Immature natural killer cell (primary cell): ENCODE results near the gene SOST. TPM values are rescaled to one million over a fixed set of nuclear protein-coding genes. Genes with fewer than 3 reads are reported as not detected.
A peak's percentile ranks its signal among the peaks of the same experiment; 100 is the strongest.

Source experiments
- DNase-seq, 3 donors: peaks; one replicate each; pipeline ENCODE4 v3.0.0; 2022; ENCODE audit warnings: mixed read lengths in 1 of 3
- H3K27ac Mint-ChIP-seq, 6 donors: one replicate each; pipeline ENCODE4 v1.8.0; 2020; ENCODE audit warnings: mixed read lengths in 6 of 6, mild to moderate bottlenecking in 5 of 6, inconsistent platforms in 4 of 6, moderate library complexity in 3 of 6
- H3K27me3 Mint-ChIP-seq, 3 donors: one replicate each; pipeline ENCODE4 v1.8.0; 2020 to 2021; ENCODE audit warnings: low read depth in 3 of 3, mild to moderate bottlenecking in 3 of 3, mixed read lengths in 3 of 3, moderate library complexity in 3 of 3, inconsistent platforms in 1 of 3
- H3K36me3 Mint-ChIP-seq, 3 donors: one replicate each; pipeline ENCODE4 v1.8.0; 2020; ENCODE audit warnings: mixed read lengths in 3 of 3, inconsistent platforms in 2 of 3, mild to moderate bottlenecking in 2 of 3
- H3K4me1 Mint-ChIP-seq, 2 donors: one replicate each; pipeline ENCODE4 v1.8.0; 2020; ENCODE audit warnings: inconsistent platforms in 2 of 2, mild to moderate bottlenecking in 2 of 2, mixed read lengths in 2 of 2, moderate library complexity in 1 of 2
- H3K4me3 Mint-ChIP-seq, 5 donors: one replicate each; pipeline ENCODE4 v1.8.0; 2020; ENCODE audit warnings: mild to moderate bottlenecking in 5 of 5, mixed read lengths in 5 of 5, inconsistent platforms in 3 of 5, moderate library complexity in 3 of 5
- H3K9me3 Mint-ChIP-seq, 6 donors: one replicate each; pipeline ENCODE4 v1.8.0; 2020; ENCODE audit warnings: mild to moderate bottlenecking in 6 of 6, mixed read lengths in 6 of 6, inconsistent platforms in 4 of 6, moderate library complexity in 3 of 6
- polyA plus RNA-seq, 3 donors: library from polyadenylated mRNA; unstranded; fragments of 300-500 nt; fragmentation: Illumina TruSeq; gene quantifications; one replicate each; pipeline ENCODE4 v1.2.3, GENCODE V29; 2021

The SOST gene
- polyA plus RNA-seq, 3 donors from 2014 or later: 0.10 TPM; not detected in 2

- DNase-seq: peak; percentile 79 to 82 (median 82)
- Mint-ChIP-seq H3K27me3 (peaks cover 26 to 37% (median 28%) of the 10 kb centered on the region in 3 donors), H3K36me3 (peaks cover 0 to 4% (median 0%) of the 10 kb centered on the region in 3 donors), H3K9me3 (no peaks in the 10 kb centered on the region), H3K27ac (peak overlapping the region; percentile 18 to 77 (median 68)), H3K4me3 (peak overlapping the region; percentile 31 to 69 (median 62)), H3K4me1 (peaks cover 36 to 37% of the 10 kb centered on the region in 2 donors)
Measured at GRCh38 chr17:43753493-43754129, 5.0 kb downstream of the SOST start.

GRCh38 chr17:43750153-43750552 is 8.4 kb downstream of the SOST start:
- peaks cover 16 to 24% (median 21%) of the 10 kb centered on the region in 3 donors for H3K27me3 Mint-ChIP-seq
- peaks cover 0 to 4% (median 0%) of the 10 kb centered on the region in 3 donors for H3K36me3 Mint-ChIP-seq
- no peak for DNase-seq
- H3K27ac Mint-ChIP-seq: no peak overlapping the region
- H3K4me3 Mint-ChIP-seq: no peak overlapping the region
- H3K9me3 Mint-ChIP-seq: no peaks in the 10 kb centered on the region
- peaks cover 25 to 27% of the 10 kb centered on the region in 2 donors for H3K4me1 Mint-ChIP-seq

- H3K27me3 Mint-ChIP-seq: peaks cover 9 to 20% (median 10%) of the 10 kb centered on the region in 3 donors
- no peak overlapping the region for H3K27ac Mint-ChIP-seq
- no peaks in the 10 kb centered on the region for H3K9me3 Mint-ChIP-seq
- no peaks in the 10 kb centered on the region for H3K36me3 Mint-ChIP-seq
- no peak for DNase-seq
- no peak overlapping the region for H3K4me3 Mint-ChIP-seq
- peaks cover 0 to 2% of the 10 kb centered on the region in 2 donors for H3K4me1 Mint-ChIP-seq
Measured at GRCh38 chr17:43745541-43745940, 13.1 kb downstream of the SOST start.

- Mint-ChIP-seq H3K36me3 (no peaks in the 10 kb centered on the region), H3K27me3 (peaks cover 11 to 16% (median 13%) of the 10 kb centered on the region in 3 donors), H3K4me3 (no peak overlapping the region), H3K9me3 (no peaks in the 10 kb centered on the region), H3K27ac (no peak overlapping the region), H3K4me1 (no peaks in the 10 kb centered on the region)
- no peak for DNase-seq
Measured at GRCh38 chr17:43741636-43742035, 17.0 kb downstream of the SOST start.

GRCh38 chr17:43740541-43740940 is 18.1 kb downstream of the SOST start:
- no peak overlapping the region for H3K27ac Mint-ChIP-seq
- peaks cover 7 to 14% (median 13%) of the 10 kb centered on the region in 3 donors for H3K27me3 Mint-ChIP-seq

GRCh38 chr17:43737722-43738121 is 20.9 kb downstream of the SOST start:
- Mint-ChIP-seq H3K4me3 (no peak overlapping the region), H3K27ac (no peak overlapping the region)

More at GRCh38 chr17:43740541-43740940, 18.1 kb downstream of the SOST start:
- Mint-ChIP-seq H3K4me1 (no peaks in the 10 kb centered on the region), H3K9me3 (no peaks in the 10 kb centered on the region), H3K36me3 (no peaks in the 10 kb centered on the region), H3K4me3 (no peak overlapping the region)
- no peak for DNase-seq

GRCh38 chr17:43736389-43736788 is 22.2 kb downstream of the SOST start:
- Mint-ChIP-seq H3K27me3 (peaks cover 4 to 8% (median 5%) of the 10 kb centered on the region in 3 donors), H3K4me3 (no peak overlapping the region), H3K4me1 (no peaks in the 10 kb centered on the region)

More at GRCh38 chr17:43737722-43738121, 20.9 kb downstream of the SOST start:
- DNase-seq: no peak
- no peaks in the 10 kb centered on the region for H3K36me3 Mint-ChIP-seq
- H3K9me3 Mint-ChIP-seq: peaks cover 0 to under 1% (median 0%) of the 10 kb centered on the region in 6 donors
- H3K27me3 Mint-ChIP-seq: peaks cover 3 to 8% (median 4%) of the 10 kb centered on the region in 3 donors
- H3K4me1 Mint-ChIP-seq: no peaks in the 10 kb centered on the region

GRCh38 chr17:43734376-43734775 is 24.2 kb downstream of the SOST start:
- no peaks in the 10 kb centered on the region for H3K36me3 Mint-ChIP-seq
- H3K27me3 Mint-ChIP-seq: peaks cover 4 to 10% (median 9%) of the 10 kb centered on the region in 3 donors
- no peak overlapping the region for H3K27ac Mint-ChIP-seq
- H3K9me3 Mint-ChIP-seq: peaks cover 0 to 2% (median 0%) of the 10 kb centered on the region in 6 donors
- H3K4me1 Mint-ChIP-seq: no peaks in the 10 kb centered on the region
- H3K4me3 Mint-ChIP-seq: no peak overlapping the region
- no peak for DNase-seq

More at GRCh38 chr17:43736389-43736788, 22.2 kb downstream of the SOST start:
- no peak overlapping the region for H3K27ac Mint-ChIP-seq
- no peak for DNase-seq
- H3K9me3 Mint-ChIP-seq: peaks cover 0 to 2% (median 0%) of the 10 kb centered on the region in 6 donors
- H3K36me3 Mint-ChIP-seq: no peaks in the 10 kb centered on the region

- H3K9me3 Mint-ChIP-seq: peaks cover 0 to 2% (median 0%) of the 10 kb centered on the region in 6 donors
- H3K27ac Mint-ChIP-seq: no peak overlapping the region
- H3K36me3 Mint-ChIP-seq: no peaks in the 10 kb centered on the region
- H3K4me1 Mint-ChIP-seq: no peaks in the 10 kb centered on the region
- no peak overlapping the region for H3K4me3 Mint-ChIP-seq
- no peak for DNase-seq
- H3K27me3 Mint-ChIP-seq: peaks cover 4 to 10% (median 7%) of the 10 kb centered on the region in 3 donors
Measured at GRCh38 chr17:43733956-43734355, 24.6 kb downstream of the SOST start.

- no peak overlapping the region for H3K27ac Mint-ChIP-seq
- peaks cover 0 to 10% (median 7%) of the 10 kb centered on the region in 3 donors for H3K27me3 Mint-ChIP-seq
- H3K4me3 Mint-ChIP-seq: no peak overlapping the region
- H3K36me3 Mint-ChIP-seq: no peaks in the 10 kb centered on the region
- no peak for DNase-seq
- H3K4me1 Mint-ChIP-seq: no peaks in the 10 kb centered on the region
- peaks cover 0 to 2% (median 0%) of the 10 kb centered on the region in 6 donors for H3K9me3 Mint-ChIP-seq
Measured at GRCh38 chr17:43732958-43733357, 25.6 kb downstream of the SOST start.

- no peak overlapping the region for H3K27ac Mint-ChIP-seq
Measured at GRCh38 chr17:43728081-43728480, 30.5 kb downstream of the SOST start.

GRCh38 chr17:43723697-43724359 is 34.8 kb downstream of the SOST start:
- DNase-seq: no peak
- H3K4me3 Mint-ChIP-seq: no peak overlapping the region
- H3K27ac Mint-ChIP-seq: no peak overlapping the region
- H3K9me3 Mint-ChIP-seq: no peaks in the 10 kb centered on the region
- peaks cover 3 to 10% (median 3%) of the 10 kb centered on the region in 3 donors for H3K27me3 Mint-ChIP-seq
- peaks cover 8 to 11% of the 10 kb centered on the region in 2 donors for H3K4me1 Mint-ChIP-seq
- no peaks in the 10 kb centered on the region for H3K36me3 Mint-ChIP-seq

More at GRCh38 chr17:43728081-43728480, 30.5 kb downstream of the SOST start:
- no peak for DNase-seq
- Mint-ChIP-seq H3K9me3 (peaks cover 0 to 2% (median 0%) of the 10 kb centered on the region in 6 donors), H3K4me1 (no peaks in the 10 kb centered on the region), H3K4me3 (no peak overlapping the region), H3K27me3 (peaks cover 0 to 6% (median 2%) of the 10 kb centered on the region in 3 donors), H3K36me3 (no peaks in the 10 kb centered on the region)

- Mint-ChIP-seq H3K27ac (no peak overlapping the region), H3K36me3 (no peaks in the 10 kb centered on the region), H3K4me1 (peaks cover 8 to 11% of the 10 kb centered on the region in 2 donors), H3K27me3 (peaks cover 3 to 10% (median 3%) of the 10 kb centered on the region in 3 donors), H3K9me3 (no peaks in the 10 kb centered on the region), H3K4me3 (peak overlapping the region in 1 of 5 donors; percentile 8)
- DNase-seq: no peak
Measured at GRCh38 chr17:43722870-43723665, 35.5 kb downstream of the SOST start.
